Measurements from ENCODE around the gene NIFK.

DNA sequence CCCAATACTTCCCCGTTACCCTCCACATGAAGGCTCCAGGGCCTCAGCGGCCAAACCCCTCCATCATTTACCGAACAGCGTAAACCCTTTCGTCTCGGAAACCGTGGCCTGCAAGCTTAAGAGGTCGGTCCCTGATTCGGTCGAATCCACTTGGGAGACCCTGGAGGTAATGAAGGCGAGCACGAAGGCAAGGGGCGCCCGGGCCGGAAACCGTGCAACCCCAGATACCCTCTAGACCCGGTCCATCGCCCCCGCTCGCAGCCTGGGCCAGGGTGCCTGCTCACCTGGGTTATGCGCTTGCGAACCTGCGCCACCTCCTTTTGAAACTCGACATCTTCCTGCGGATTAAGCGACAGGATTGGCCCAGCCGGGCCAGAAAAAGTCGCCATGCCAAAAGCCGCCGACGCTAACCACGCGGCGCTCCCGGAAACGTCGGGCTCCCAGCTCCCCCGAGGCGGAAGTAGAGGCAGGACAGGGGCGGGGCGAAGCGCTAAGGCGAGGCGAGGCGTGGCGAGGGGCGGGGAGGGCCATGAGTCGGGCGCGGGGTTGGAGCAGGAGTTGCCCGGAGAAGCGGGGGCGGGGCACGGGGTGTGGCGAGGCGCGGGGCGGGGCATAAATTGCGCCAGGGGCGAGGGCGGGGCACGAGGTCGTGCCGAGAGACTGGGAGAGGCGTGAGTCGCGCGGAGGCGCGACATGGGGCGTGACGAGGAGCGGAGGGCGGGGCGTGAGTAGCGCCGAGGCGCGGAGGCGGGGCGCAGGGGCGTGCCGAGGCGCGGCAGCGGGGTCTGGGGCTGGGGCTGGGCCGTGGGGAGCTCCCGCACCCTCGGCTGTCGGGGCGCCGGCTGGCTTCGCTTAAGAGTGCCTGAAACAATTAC lies at the start of gene NIFK:
- TF ChIP-seq, protein P1, sequence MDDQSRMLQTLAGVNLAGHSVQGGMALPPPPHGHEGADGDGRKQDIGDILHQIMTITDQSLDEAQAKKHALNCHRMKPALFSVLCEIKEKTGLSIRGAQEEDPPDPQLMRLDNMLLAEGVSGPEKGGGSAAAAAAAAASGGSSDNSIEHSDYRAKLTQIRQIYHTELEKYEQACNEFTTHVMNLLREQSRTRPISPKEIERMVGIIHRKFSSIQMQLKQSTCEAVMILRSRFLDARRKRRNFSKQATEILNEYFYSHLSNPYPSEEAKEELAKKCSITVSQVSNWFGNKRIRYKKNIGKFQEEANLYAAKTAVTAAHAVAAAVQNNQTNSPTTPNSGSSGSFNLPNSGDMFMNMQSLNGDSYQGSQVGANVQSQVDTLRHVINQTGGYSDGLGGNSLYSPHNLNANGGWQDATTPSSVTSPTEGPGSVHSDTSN (CRISPR knock-in tag; IDR thresholded peaks at IDR 0.05), result no peak
- TF ChIP-seq ZNF146 (tag by site-specific recombination; IDR thresholded peaks at IDR 0.05), result no peak
- TF ChIP-seq ZNF558 (tag by site-specific recombination; IDR thresholded peaks at IDR 0.05), result no peak
- TF ChIP-seq, protein P2, sequence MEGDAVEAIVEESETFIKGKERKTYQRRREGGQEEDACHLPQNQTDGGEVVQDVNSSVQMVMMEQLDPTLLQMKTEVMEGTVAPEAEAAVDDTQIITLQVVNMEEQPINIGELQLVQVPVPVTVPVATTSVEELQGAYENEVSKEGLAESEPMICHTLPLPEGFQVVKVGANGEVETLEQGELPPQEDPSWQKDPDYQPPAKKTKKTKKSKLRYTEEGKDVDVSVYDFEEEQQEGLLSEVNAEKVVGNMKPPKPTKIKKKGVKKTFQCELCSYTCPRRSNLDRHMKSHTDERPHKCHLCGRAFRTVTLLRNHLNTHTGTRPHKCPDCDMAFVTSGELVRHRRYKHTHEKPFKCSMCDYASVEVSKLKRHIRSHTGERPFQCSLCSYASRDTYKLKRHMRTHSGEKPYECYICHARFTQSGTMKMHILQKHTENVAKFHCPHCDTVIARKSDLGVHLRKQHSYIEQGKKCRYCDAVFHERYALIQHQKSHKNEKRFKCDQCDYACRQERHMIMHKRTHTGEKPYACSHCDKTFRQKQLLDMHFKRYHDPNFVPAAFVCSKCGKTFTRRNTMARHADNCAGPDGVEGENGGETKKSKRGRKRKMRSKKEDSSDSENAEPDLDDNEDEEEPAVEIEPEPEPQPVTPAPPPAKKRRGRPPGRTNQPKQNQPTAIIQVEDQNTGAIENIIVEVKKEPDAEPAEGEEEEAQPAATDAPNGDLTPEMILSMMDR (tag by site-specific recombination; IDR thresholded peaks at IDR 0.05), result no peak
- TF ChIP-seq ZNF701 (tag by site-specific recombination; IDR thresholded peaks at IDR 0.05), result no peak
- TF ChIP-seq ZNF121 (tag by site-specific recombination; IDR thresholded peaks at IDR 0.05), result peak; percentile 21; the same call in 1 of the 2 replicates
- TF ChIP-seq ZNF670 (tag by site-specific recombination; IDR thresholded peaks at IDR 0.05; ENCODE audit: low read depth), result no peak
- no peak for TF ChIP-seq MYNN (tag by site-specific recombination; IDR thresholded peaks at IDR 0.05; ENCODE audit: borderline replicate concordance)
- 0 out of 2 replicates have a peak, but pooled peaks have one; percentile 41 for TF ChIP-seq ZFP37 (tag by site-specific recombination; IDR thresholded peaks at IDR 0.05)
- TF ChIP-seq, protein P3, sequence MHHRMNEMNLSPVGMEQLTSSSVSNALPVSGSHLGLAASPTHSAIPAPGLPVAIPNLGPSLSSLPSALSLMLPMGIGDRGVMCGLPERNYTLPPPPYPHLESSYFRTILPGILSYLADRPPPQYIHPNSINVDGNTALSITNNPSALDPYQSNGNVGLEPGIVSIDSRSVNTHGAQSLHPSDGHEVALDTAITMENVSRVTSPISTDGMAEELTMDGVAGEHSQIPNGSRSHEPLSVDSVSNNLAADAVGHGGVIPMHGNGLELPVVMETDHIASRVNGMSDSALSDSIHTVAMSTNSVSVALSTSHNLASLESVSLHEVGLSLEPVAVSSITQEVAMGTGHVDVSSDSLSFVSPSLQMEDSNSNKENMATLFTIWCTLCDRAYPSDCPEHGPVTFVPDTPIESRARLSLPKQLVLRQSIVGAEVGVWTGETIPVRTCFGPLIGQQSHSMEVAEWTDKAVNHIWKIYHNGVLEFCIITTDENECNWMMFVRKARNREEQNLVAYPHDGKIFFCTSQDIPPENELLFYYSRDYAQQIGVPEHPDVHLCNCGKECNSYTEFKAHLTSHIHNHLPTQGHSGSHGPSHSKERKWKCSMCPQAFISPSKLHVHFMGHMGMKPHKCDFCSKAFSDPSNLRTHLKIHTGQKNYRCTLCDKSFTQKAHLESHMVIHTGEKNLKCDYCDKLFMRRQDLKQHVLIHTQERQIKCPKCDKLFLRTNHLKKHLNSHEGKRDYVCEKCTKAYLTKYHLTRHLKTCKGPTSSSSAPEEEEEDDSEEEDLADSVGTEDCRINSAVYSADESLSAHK (tag by site-specific recombination; IDR thresholded peaks at IDR 0.05), result no peak
- TF ChIP-seq ZNF324 (tag by site-specific recombination; IDR thresholded peaks at IDR 0.05), result no peak
- no peak for TF ChIP-seq TCF7L2 (IDR thresholded peaks at IDR 0.05; ENCODE audit: borderline replicate concordance, low read depth, low read length)
- no peak for TF ChIP-seq ZNF311 (tag by site-specific recombination; IDR thresholded peaks at IDR 0.05; ENCODE audit: borderline replicate concordance)
- TF ChIP-seq, protein P4, sequence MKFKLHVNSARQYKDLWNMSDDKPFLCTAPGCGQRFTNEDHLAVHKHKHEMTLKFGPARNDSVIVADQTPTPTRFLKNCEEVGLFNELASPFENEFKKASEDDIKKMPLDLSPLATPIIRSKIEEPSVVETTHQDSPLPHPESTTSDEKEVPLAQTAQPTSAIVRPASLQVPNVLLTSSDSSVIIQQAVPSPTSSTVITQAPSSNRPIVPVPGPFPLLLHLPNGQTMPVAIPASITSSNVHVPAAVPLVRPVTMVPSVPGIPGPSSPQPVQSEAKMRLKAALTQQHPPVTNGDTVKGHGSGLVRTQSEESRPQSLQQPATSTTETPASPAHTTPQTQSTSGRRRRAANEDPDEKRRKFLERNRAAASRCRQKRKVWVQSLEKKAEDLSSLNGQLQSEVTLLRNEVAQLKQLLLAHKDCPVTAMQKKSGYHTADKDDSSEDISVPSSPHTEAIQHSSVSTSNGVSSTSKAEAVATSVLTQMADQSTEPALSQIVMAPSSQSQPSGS (tag by site-specific recombination; IDR thresholded peaks at IDR 0.05; ENCODE audit: low read depth), result no peak

Measured in HEK293 (cell line).